Myocyte (in vitro differentiated cells): ENCODE measurements around the gene REV1. TPM values are rescaled to one million over a fixed set of nuclear protein-coding genes. Genes with fewer than 3 reads are reported as not detected.
"Not testable (repeated sequence)": the region's sequence is repeated elsewhere in the genome, so short reads cannot be mapped to it uniquely, and the experiment has no call there.

ENCODE experiments used
- DNase-seq: peaks from one replicate; pipeline ENCODE4 v3.0.0-alpha.2; 2012; ENCODE audit warnings: low read depth
- total RNA-seq: library from RNA; depleted of rRNA; stranded (reverse); fragments of >200 nt; gene quantifications from 2 replicates; pipeline ENCODE4 v1.2.3, GENCODE V29; 2014

The REV1 gene
- total RNA-seq, 1 donor from 2014 or later = 21.9 TPM

- DNase-seq = no peak
Observed at GRCh38 chr2:99365661-99366060, 124.2 kb downstream of the REV1 start.

- DNase-seq = peak; percentile 8
Observed at GRCh38 chr2:99356853-99357252, 133.0 kb downstream of the REV1 start.

- DNase-seq = not testable (repeated sequence)
Observed at GRCh38 chr2:99354825-99355224, 135.0 kb downstream of the REV1 start.

GRCh38 chr2:99354070-99354469, 135.7 kb downstream of the REV1 start:
- DNase-seq = no peak

Other genes with a start within 250 kb of the REV1 start
- gene LYG2, start 234.4 kb downstream of the REV1 start, total RNA-seq = not detected in 2 replicates
- gene LYG1, start 188.8 kb downstream of the REV1 start, total RNA-seq = 1.3 TPM in 1 of 2 replicates, not detected in the other
- gene TXNDC9, start 153.7 kb downstream of the REV1 start, total RNA-seq = 51.9 and 57.0 TPM in 2 replicates
- gene EIF5B, start 152.6 kb downstream of the REV1 start, total RNA-seq = 19.2 and 22.3 TPM in 2 replicates